GM21786 (cell line): Measurements from ENCODE around the gene TADA2B.

Source experiments
- ATAC-seq: cut with Tn5 transposase; IDR thresholded peaks from one replicate; pipeline ENCODE4 v1.9.1; 2021; ENCODE audit not compliant: unreplicated experiment

Gene TADA2B

GRCh38 chr4:7105276-7105675, 62.1 kb downstream of the TADA2B start:
- no peak for ATAC-seq

DNA sequence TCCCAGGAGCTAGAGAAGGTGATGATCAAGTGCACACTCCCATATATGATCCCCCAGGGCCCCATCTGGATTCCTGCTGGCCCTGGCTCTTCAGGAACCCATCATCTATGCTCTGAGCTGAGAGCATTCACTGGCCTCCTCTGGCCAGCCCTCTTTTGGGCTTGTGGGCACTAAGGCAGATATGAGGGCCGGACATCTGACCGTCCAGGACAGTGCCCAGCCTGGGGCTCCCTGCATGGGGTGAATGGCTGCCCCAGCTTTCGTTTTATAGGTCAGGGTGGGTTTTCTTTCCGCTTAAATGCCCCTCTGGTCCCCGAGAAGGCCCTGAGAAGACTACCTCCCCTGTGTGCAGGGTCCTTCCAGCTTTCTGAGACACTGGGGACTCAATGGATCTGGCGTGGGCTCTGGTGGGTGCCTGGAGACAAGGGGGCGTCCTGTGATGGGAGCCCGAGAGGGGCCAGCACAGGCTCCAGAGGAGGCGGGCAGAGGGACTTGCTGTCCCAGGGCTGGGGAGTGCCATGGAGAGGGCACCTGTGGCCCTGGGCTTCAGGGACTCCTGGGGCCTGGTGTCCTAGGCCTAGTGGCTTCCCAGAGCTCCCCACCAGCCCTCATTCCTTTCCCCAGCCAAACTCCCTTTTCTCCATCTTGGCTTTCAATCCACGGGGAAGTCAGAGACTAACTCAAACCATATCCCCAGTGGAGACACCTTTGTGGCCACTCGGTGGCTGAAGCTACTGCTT, 64.2 kb downstream of the TADA2B start:
- ATAC-seq, result no peak
